ENCODE measurements around the gene MYO3B.

The MYO3B gene

GRCh38 chr2:170140561-170140960 is 37.4 kb upstream of the MYO3B start:
- no peaks in the 10 kb centered on the region for H4K20me1 ChIP-seq (ENCODE audit: control insufficient read depth, insufficient read depth, low read depth, low read length)
- H3K9me3 ChIP-seq (ENCODE audit: control insufficient read depth, insufficient read depth, low read length): peaks cover 4% of the 10 kb centered on the region; the same call in 1 of the 2 replicates
- peak overlapping the region; percentile 78 for H3K4me3 ChIP-seq (ENCODE audit: low read length)
- H3F3A ChIP-seq (ENCODE audit: control insufficient read depth, insufficient read depth): peaks cover 27% of the 10 kb centered on the region
- TF ChIP-seq CTCF (IDR thresholded peaks at IDR 0.05; ENCODE audit: low read depth, low read length, poor library complexity, severe bottlenecking) (no peak), EZH2phosphoT487 (IDR thresholded peaks at IDR 0.05; ENCODE audit: borderline replicate concordance, low read length) (no peak)
- H3K4me2 ChIP-seq (ENCODE audit: low read length): peak overlapping the region; percentile 96
- H3K79me2 ChIP-seq (ENCODE audit: control insufficient read depth, low read length): peaks cover 19% of the 10 kb centered on the region
- H3K27me3 ChIP-seq (ENCODE audit: control insufficient read depth, low read length): no peaks in the 10 kb centered on the region
- H3K36me3 ChIP-seq (ENCODE audit: control insufficient read depth, low read length): no peaks in the 10 kb centered on the region; the same call in 1 of the 2 replicates
- peak overlapping the region; percentile 84 for H3K27ac ChIP-seq (ENCODE audit: low read depth, low read length)
- H3K4me1 ChIP-seq (ENCODE audit: control insufficient read depth, low read length): peaks cover 82% of the 10 kb centered on the region
- no peaks in the 10 kb centered on the region for H3K9me2 ChIP-seq (replicated peaks; ENCODE audit: control insufficient read depth, low read length)

- Histone ChIP-seq H3K4me1 (ENCODE audit: control insufficient read depth, low read length) (peaks cover 95% of the 10 kb centered on the region), H3K36me3 (ENCODE audit: control insufficient read depth, low read length) (no peaks in the 10 kb centered on the region; the same call in 1 of the 2 replicates), H3K27me3 (ENCODE audit: control insufficient read depth, low read length) (no peaks in the 10 kb centered on the region), H3F3A (ENCODE audit: control insufficient read depth, insufficient read depth) (peaks cover 27% of the 10 kb centered on the region), H3K9me3 (ENCODE audit: control insufficient read depth, insufficient read depth, low read length) (no peaks in the 10 kb centered on the region), H3K9me2 (replicated peaks; ENCODE audit: control insufficient read depth, low read length) (no peaks in the 10 kb centered on the region), H4K20me1 (ENCODE audit: control insufficient read depth, insufficient read depth, low read depth, low read length) (no peaks in the 10 kb centered on the region), H3K27ac (ENCODE audit: low read depth, low read length) (peak overlapping the region; percentile 84), H3K79me2 (ENCODE audit: control insufficient read depth, low read length) (peaks cover 19% of the 10 kb centered on the region), H3K4me2 (ENCODE audit: low read length) (peak overlapping the region; percentile 96), H3K4me3 (ENCODE audit: low read length) (peak overlapping the region; percentile 78)
- TF ChIP-seq CTCF (IDR thresholded peaks at IDR 0.05; ENCODE audit: low read depth, low read length, poor library complexity, severe bottlenecking) (no peak), EZH2phosphoT487 (IDR thresholded peaks at IDR 0.05; ENCODE audit: borderline replicate concordance, low read length) (no peak)
Observed at GRCh38 chr2:170141865-170142264, 36.1 kb upstream of the MYO3B start.

GRCh38 chr2:170142502-170142901 is 35.4 kb upstream of the MYO3B start:
- no peaks in the 10 kb centered on the region; the same call in 1 of the 2 replicates for H3K36me3 ChIP-seq (ENCODE audit: control insufficient read depth, low read length)
- peak overlapping the region; percentile 84 for H3K27ac ChIP-seq (ENCODE audit: low read depth, low read length)
- peak overlapping the region; percentile 96 for H3K4me2 ChIP-seq (ENCODE audit: low read length)
- H3K27me3 ChIP-seq (ENCODE audit: control insufficient read depth, low read length): no peaks in the 10 kb centered on the region
- H3F3A ChIP-seq (ENCODE audit: control insufficient read depth, insufficient read depth): peaks cover 27% of the 10 kb centered on the region
- H3K9me3 ChIP-seq (ENCODE audit: control insufficient read depth, insufficient read depth, low read length): no peaks in the 10 kb centered on the region
- H3K4me1 ChIP-seq (ENCODE audit: control insufficient read depth, low read length): peaks cover 100% of the 10 kb centered on the region
- no peaks in the 10 kb centered on the region for H4K20me1 ChIP-seq (ENCODE audit: control insufficient read depth, insufficient read depth, low read depth, low read length)
- H3K4me3 ChIP-seq (ENCODE audit: low read length): peak overlapping the region; percentile 78
- no peaks in the 10 kb centered on the region for H3K9me2 ChIP-seq (replicated peaks; ENCODE audit: control insufficient read depth, low read length)
- no peak for TF ChIP-seq CTCF (IDR thresholded peaks at IDR 0.05; ENCODE audit: low read depth, low read length, poor library complexity, severe bottlenecking)
- TF ChIP-seq EZH2phosphoT487 (IDR thresholded peaks at IDR 0.05; ENCODE audit: borderline replicate concordance, low read length): no peak
- H3K79me2 ChIP-seq (ENCODE audit: control insufficient read depth, low read length): peaks cover 19% of the 10 kb centered on the region

Measured in DOHH2 (cell line).